Measurements from ENCODE around the gene PHF8.

The PHF8 gene

DNA sequence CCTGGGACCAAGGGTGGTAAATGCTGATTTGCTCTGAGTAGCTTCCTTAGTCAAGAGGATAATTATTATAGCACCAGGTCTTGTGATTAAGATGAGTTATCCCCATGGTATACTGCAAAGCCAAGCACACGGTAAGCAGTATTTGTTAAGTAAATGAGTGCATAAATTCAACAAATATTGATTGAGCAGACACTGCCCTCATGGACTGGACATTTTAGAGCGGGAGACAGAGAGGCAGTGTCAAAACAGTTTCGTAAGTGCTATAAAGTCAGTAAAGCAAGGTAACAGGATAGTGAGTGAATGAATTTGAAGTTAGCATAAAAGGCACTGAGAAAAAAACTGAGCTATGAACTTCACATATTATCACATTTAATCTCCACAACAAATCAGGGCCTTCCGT is 13.9 kb downstream of the PHF8 start:
- Histone ChIP-seq H3K27ac (ENCODE audit: low read depth, low read length) (no peak overlapping the region), H3K9ac (ENCODE audit: low read depth in 1 of 2, low read length in 2 of 2) (no peak overlapping the region), H3K27me3 (ENCODE audit: control insufficient read depth in 1 of 2, insufficient read depth in 2 of 2, low read length in 2 of 2) (no peaks in the 10 kb centered on the region), H3K9me3 (ENCODE audit: control insufficient read depth in 1 of 2, low read length in 2 of 2) (no peaks in the 10 kb centered on the region), H3K4me1 (ENCODE audit: control insufficient read depth in 1 of 2, insufficient read depth in 2 of 2, low read length in 2 of 2) (no peaks in the 10 kb centered on the region), H3K4me3 (ENCODE audit: low read depth in 1 of 2, low read length in 2 of 2) (no peak overlapping the region), H3K36me3 (ENCODE audit: control insufficient read depth in 1 of 2, insufficient read depth in 2 of 2, low read length in 2 of 2) (peaks cover 5 to 48% of the 10 kb centered on the region in 2 donors)

GRCh38 chrX:54029529-54030143 is 14.6 kb downstream of the PHF8 start:
- no peaks in the 10 kb centered on the region for H3K9me3 ChIP-seq (ENCODE audit: control insufficient read depth in 1 of 2, low read length in 2 of 2)
- no peak overlapping the region for H3K4me3 ChIP-seq (ENCODE audit: low read depth in 1 of 2, low read length in 2 of 2)
- no peak overlapping the region for H3K27ac ChIP-seq (ENCODE audit: low read depth, low read length)
- H3K36me3 ChIP-seq (ENCODE audit: control insufficient read depth in 1 of 2, insufficient read depth in 2 of 2, low read length in 2 of 2), result peaks cover 5 to 48% of the 10 kb centered on the region in 2 donors
- no peaks in the 10 kb centered on the region for H3K4me1 ChIP-seq (ENCODE audit: control insufficient read depth in 1 of 2, insufficient read depth in 2 of 2, low read length in 2 of 2)
- no peak overlapping the region for H3K9ac ChIP-seq (ENCODE audit: low read depth in 1 of 2, low read length in 2 of 2)
- H3K27me3 ChIP-seq (ENCODE audit: control insufficient read depth in 1 of 2, insufficient read depth in 2 of 2, low read length in 2 of 2), result no peaks in the 10 kb centered on the region

GRCh38 chrX:54024350-54024749 is 19.9 kb downstream of the PHF8 start:
- Histone ChIP-seq H3K27ac (ENCODE audit: low read depth, low read length) (no peak overlapping the region), H3K9me3 (ENCODE audit: control insufficient read depth in 1 of 2, low read length in 2 of 2) (no peaks in the 10 kb centered on the region), H3K9ac (ENCODE audit: low read depth in 1 of 2, low read length in 2 of 2) (no peak overlapping the region), H3K4me3 (ENCODE audit: low read depth in 1 of 2, low read length in 2 of 2) (no peak overlapping the region), H3K36me3 (ENCODE audit: control insufficient read depth in 1 of 2, insufficient read depth in 2 of 2, low read length in 2 of 2) (peaks cover 4 to 34% of the 10 kb centered on the region in 2 donors), H3K27me3 (ENCODE audit: control insufficient read depth in 1 of 2, insufficient read depth in 2 of 2, low read length in 2 of 2) (no peaks in the 10 kb centered on the region), H3K4me1 (ENCODE audit: control insufficient read depth in 1 of 2, insufficient read depth in 2 of 2, low read length in 2 of 2) (no peaks in the 10 kb centered on the region)

- H3K36me3 ChIP-seq (ENCODE audit: control insufficient read depth in 1 of 2, insufficient read depth in 2 of 2, low read length in 2 of 2), result peaks cover 15 to 30% of the 10 kb centered on the region in 2 donors
- H3K27me3 ChIP-seq (ENCODE audit: control insufficient read depth in 1 of 2, insufficient read depth in 2 of 2, low read length in 2 of 2), result no peaks in the 10 kb centered on the region
- H3K9ac ChIP-seq (ENCODE audit: low read depth in 1 of 2, low read length in 2 of 2), result no peak overlapping the region
- no peaks in the 10 kb centered on the region for H3K9me3 ChIP-seq (ENCODE audit: control insufficient read depth in 1 of 2, low read length in 2 of 2)
- no peaks in the 10 kb centered on the region for H3K4me1 ChIP-seq (ENCODE audit: control insufficient read depth in 1 of 2, insufficient read depth in 2 of 2, low read length in 2 of 2)
- no peak overlapping the region for H3K27ac ChIP-seq (ENCODE audit: low read depth, low read length)
- no peak overlapping the region for H3K4me3 ChIP-seq (ENCODE audit: low read depth in 1 of 2, low read length in 2 of 2)
Observed at GRCh38 chrX:54012830-54013500, 31.3 kb downstream of the PHF8 start.

- H3K9ac ChIP-seq (ENCODE audit: low read depth in 1 of 2, low read length in 2 of 2), result no peak overlapping the region
- no peak overlapping the region for H3K4me3 ChIP-seq (ENCODE audit: low read depth in 1 of 2, low read length in 2 of 2)
- no peak overlapping the region for H3K27ac ChIP-seq (ENCODE audit: low read depth, low read length)
- no peaks in the 10 kb centered on the region for H3K27me3 ChIP-seq (ENCODE audit: control insufficient read depth in 1 of 2, insufficient read depth in 2 of 2, low read length in 2 of 2)
- no peaks in the 10 kb centered on the region for H3K9me3 ChIP-seq (ENCODE audit: control insufficient read depth in 1 of 2, low read length in 2 of 2)
- no peaks in the 10 kb centered on the region for H3K4me1 ChIP-seq (ENCODE audit: control insufficient read depth in 1 of 2, insufficient read depth in 2 of 2, low read length in 2 of 2)
- peaks cover 0 to 10% of the 10 kb centered on the region in 2 donors for H3K36me3 ChIP-seq (ENCODE audit: control insufficient read depth in 1 of 2, insufficient read depth in 2 of 2, low read length in 2 of 2)
Observed at GRCh38 chrX:54007682-54008081, 36.6 kb downstream of the PHF8 start.

GRCh38 chrX:53997724-53998123 is 46.5 kb downstream of the PHF8 start:
- H3K4me1 ChIP-seq (ENCODE audit: control insufficient read depth in 1 of 2, insufficient read depth in 2 of 2, low read length in 2 of 2), result no peaks in the 10 kb centered on the region
- no peaks in the 10 kb centered on the region for H3K9me3 ChIP-seq (ENCODE audit: control insufficient read depth in 1 of 2, low read length in 2 of 2)
- no peak overlapping the region for H3K4me3 ChIP-seq (ENCODE audit: low read depth in 1 of 2, low read length in 2 of 2)
- H3K9ac ChIP-seq (ENCODE audit: low read depth in 1 of 2, low read length in 2 of 2), result no peak overlapping the region
- H3K36me3 ChIP-seq (ENCODE audit: control insufficient read depth in 1 of 2, insufficient read depth in 2 of 2, low read length in 2 of 2), result peaks cover 15 to 60% of the 10 kb centered on the region in 2 donors
- H3K27me3 ChIP-seq (ENCODE audit: control insufficient read depth in 1 of 2, insufficient read depth in 2 of 2, low read length in 2 of 2), result no peaks in the 10 kb centered on the region
- no peak overlapping the region for H3K27ac ChIP-seq (ENCODE audit: low read depth, low read length)

DNA sequence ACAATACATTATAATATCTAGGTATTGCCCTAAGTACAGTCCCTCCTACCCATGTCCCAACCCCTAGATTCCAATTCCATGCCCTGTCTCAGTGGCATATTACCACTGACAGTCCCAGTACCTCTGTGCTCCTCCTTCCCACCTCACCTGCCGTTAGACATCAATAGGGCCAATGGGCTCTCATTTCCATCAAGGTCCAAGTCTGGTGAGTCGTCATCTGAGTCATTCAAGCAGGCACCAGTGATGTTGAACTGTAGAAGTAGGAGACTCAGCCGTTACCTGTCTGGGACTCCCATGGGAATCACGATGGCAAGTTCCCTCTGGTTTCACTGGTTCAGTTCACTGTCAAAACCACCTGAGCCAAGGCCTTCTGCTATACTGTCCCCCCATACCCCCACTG is 51.7 kb downstream of the PHF8 start:
- H3K9ac ChIP-seq (ENCODE audit: low read depth in 1 of 2, low read length in 2 of 2), result no peak overlapping the region
- H3K9me3 ChIP-seq (ENCODE audit: control insufficient read depth in 1 of 2, low read length in 2 of 2), result no peaks in the 10 kb centered on the region
- H3K27me3 ChIP-seq (ENCODE audit: control insufficient read depth in 1 of 2, insufficient read depth in 2 of 2, low read length in 2 of 2), result no peaks in the 10 kb centered on the region
- no peaks in the 10 kb centered on the region for H3K4me1 ChIP-seq (ENCODE audit: control insufficient read depth in 1 of 2, insufficient read depth in 2 of 2, low read length in 2 of 2)
- H3K36me3 ChIP-seq (ENCODE audit: control insufficient read depth in 1 of 2, insufficient read depth in 2 of 2, low read length in 2 of 2), result peaks cover 5 to 33% of the 10 kb centered on the region in 2 donors
- no peak overlapping the region for H3K4me3 ChIP-seq (ENCODE audit: low read depth in 1 of 2, low read length in 2 of 2)
- H3K27ac ChIP-seq (ENCODE audit: low read depth, low read length), result no peak overlapping the region

- Histone ChIP-seq H3K27me3 (ENCODE audit: control insufficient read depth in 1 of 2, insufficient read depth in 2 of 2, low read length in 2 of 2) (no peaks in the 10 kb centered on the region), H3K9ac (ENCODE audit: low read depth in 1 of 2, low read length in 2 of 2) (no peak overlapping the region), H3K4me1 (ENCODE audit: control insufficient read depth in 1 of 2, insufficient read depth in 2 of 2, low read length in 2 of 2) (no peaks in the 10 kb centered on the region), H3K36me3 (ENCODE audit: control insufficient read depth in 1 of 2, insufficient read depth in 2 of 2, low read length in 2 of 2) (peaks cover 5 to 44% of the 10 kb centered on the region in 2 donors), H3K4me3 (ENCODE audit: low read depth in 1 of 2, low read length in 2 of 2) (no peak overlapping the region), H3K9me3 (ENCODE audit: control insufficient read depth in 1 of 2, low read length in 2 of 2) (no peaks in the 10 kb centered on the region), H3K27ac (ENCODE audit: low read depth, low read length) (no peak overlapping the region)
Observed at GRCh38 chrX:53990171-53990570, 54.1 kb downstream of the PHF8 start.

GRCh38 chrX:53984895-53985294 is 59.4 kb downstream of the PHF8 start:
- Histone ChIP-seq H3K4me1 (ENCODE audit: control insufficient read depth in 1 of 2, insufficient read depth in 2 of 2, low read length in 2 of 2) (no peaks in the 10 kb centered on the region), H3K36me3 (ENCODE audit: control insufficient read depth in 1 of 2, insufficient read depth in 2 of 2, low read length in 2 of 2) (peaks cover 11 to 35% of the 10 kb centered on the region in 2 donors), H3K4me3 (ENCODE audit: low read depth in 1 of 2, low read length in 2 of 2) (no peak overlapping the region), H3K27me3 (ENCODE audit: control insufficient read depth in 1 of 2, insufficient read depth in 2 of 2, low read length in 2 of 2) (no peaks in the 10 kb centered on the region), H3K27ac (ENCODE audit: low read depth, low read length) (no peak overlapping the region), H3K9ac (ENCODE audit: low read depth in 1 of 2, low read length in 2 of 2) (no peak overlapping the region), H3K9me3 (ENCODE audit: control insufficient read depth in 1 of 2, low read length in 2 of 2) (no peaks in the 10 kb centered on the region)

DNA sequence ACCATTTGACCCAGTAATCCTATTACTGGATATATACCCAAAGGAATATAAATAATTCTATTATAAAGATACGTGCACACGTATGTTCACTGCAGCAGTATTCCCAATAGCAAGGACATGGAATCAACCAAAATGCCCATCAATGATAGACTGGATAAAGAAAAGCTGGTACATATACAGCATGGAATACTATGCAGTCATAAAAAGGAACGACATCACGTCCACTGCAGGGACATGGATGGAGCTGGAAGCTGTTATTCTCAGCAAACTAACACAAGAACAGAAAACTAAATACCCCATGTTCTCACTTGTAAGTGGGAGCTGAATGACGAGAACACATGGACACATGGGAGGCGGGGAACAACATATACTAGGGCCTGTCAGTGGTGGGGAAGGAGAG is 69.7 kb downstream of the PHF8 start:
- Histone ChIP-seq H3K4me1 (ENCODE audit: control insufficient read depth in 1 of 2, insufficient read depth in 2 of 2, low read length in 2 of 2) (no peaks in the 10 kb centered on the region), H3K27ac (ENCODE audit: low read depth, low read length) (no peak overlapping the region), H3K36me3 (ENCODE audit: control insufficient read depth in 1 of 2, insufficient read depth in 2 of 2, low read length in 2 of 2) (peaks cover 0 to 9% of the 10 kb centered on the region in 2 donors), H3K27me3 (ENCODE audit: control insufficient read depth in 1 of 2, insufficient read depth in 2 of 2, low read length in 2 of 2) (no peaks in the 10 kb centered on the region), H3K4me3 (ENCODE audit: low read depth in 1 of 2, low read length in 2 of 2) (no peak overlapping the region), H3K9ac (ENCODE audit: low read depth in 1 of 2, low read length in 2 of 2) (no peak overlapping the region), H3K9me3 (ENCODE audit: control insufficient read depth in 1 of 2, low read length in 2 of 2) (no peaks in the 10 kb centered on the region)
